Body of pancreas (tissue), 4 donors: Measurements from ENCODE around the gene STAU1.

Experiments
- POLR2A ChIP-seq, 3 donors: fragments of 450-650 bp; IDR thresholded peaks; one replicate each; pipeline ENCODE4 v1.6.1; 2016; ENCODE audit warnings: antibody characterized with exemption in 3 of 3, mild to moderate bottlenecking in 2 of 3
- TF ChIP-seq, protein P1 (sequence below), 7 experiments: fragments of 450-650 bp in 4 of 7; fragments of 200-600 bp in 3 of 7; sonication (generic) in 3 of 7; IDR thresholded peaks; one replicate each; pipeline ENCODE4 v1.5.1; 2016 to 2019; ENCODE audit warnings: antibody characterized with exemption in 7 of 7

DNA sequence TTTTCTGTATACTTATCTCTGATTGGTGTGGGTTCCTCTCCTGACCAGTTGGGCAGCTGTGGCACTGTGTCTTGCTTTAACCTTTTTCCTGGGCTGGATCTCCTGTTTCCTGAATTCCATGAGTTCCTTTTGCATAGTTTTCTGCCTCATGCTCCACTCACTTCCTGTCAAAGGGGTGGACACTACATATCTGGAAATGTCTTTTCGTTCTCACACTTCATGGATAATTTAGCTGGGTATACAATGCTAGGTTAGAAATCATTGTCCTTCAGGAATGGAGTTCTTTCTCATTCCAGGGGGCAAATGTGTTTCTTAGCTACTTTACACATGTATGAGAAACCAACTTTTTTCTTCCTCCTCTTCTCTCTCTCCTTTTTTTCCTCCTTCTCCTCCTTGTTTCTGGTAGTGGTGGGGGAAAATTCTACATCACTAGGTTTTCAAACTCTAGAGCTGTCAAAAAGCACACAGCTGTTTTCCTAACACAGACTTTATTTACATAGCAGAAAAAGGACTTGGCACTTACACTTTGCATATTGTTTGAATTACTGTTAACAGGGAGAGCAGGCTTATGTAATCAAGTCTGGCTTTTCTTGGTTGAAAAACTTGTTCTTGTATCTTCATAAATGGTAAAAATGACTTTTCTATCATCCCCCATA, 22.1 kb upstream of the STAU1 start:
- TF ChIP-seq, protein P1, sequence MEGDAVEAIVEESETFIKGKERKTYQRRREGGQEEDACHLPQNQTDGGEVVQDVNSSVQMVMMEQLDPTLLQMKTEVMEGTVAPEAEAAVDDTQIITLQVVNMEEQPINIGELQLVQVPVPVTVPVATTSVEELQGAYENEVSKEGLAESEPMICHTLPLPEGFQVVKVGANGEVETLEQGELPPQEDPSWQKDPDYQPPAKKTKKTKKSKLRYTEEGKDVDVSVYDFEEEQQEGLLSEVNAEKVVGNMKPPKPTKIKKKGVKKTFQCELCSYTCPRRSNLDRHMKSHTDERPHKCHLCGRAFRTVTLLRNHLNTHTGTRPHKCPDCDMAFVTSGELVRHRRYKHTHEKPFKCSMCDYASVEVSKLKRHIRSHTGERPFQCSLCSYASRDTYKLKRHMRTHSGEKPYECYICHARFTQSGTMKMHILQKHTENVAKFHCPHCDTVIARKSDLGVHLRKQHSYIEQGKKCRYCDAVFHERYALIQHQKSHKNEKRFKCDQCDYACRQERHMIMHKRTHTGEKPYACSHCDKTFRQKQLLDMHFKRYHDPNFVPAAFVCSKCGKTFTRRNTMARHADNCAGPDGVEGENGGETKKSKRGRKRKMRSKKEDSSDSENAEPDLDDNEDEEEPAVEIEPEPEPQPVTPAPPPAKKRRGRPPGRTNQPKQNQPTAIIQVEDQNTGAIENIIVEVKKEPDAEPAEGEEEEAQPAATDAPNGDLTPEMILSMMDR (IDR thresholded peaks at IDR 0.05), result no peak
- no peak for TF ChIP-seq POLR2A (IDR thresholded peaks at IDR 0.05)
